Sigmoid colon (tissue), 7 donors: Measurements from ENCODE around the gene TSPAN9. TPM values are rescaled to one million over a fixed set of nuclear protein-coding genes. Genes with fewer than 3 reads are reported as not detected.

Experiments
- DNase-seq: peaks from one replicate; pipeline ENCODE4 v3.0.0-alpha.2; 2019
- H3K27ac ChIP-seq, 4 donors: fragments of 200-600 bp; sonication (generic); one replicate each; pipeline ENCODE4 v1.5.1; 2016 to 2019; ENCODE audit warnings: mild to moderate bottlenecking in 1 of 4
- H3K27me3 ChIP-seq, 3 donors: fragments of 200-600 bp; sonication (generic); one replicate each; pipeline ENCODE4 v1.5.1; 2019; ENCODE audit warnings: mild to moderate bottlenecking in 1 of 3
- H3K36me3 ChIP-seq, 4 donors: fragments of 200-600 bp; sonication (generic); one replicate each; pipeline ENCODE4 v1.5.1; 2016 to 2019
- H3K4me1 ChIP-seq, 4 donors: fragments of 200-600 bp; sonication (generic); one replicate each; pipeline ENCODE4 v1.5.1; 2017 to 2019
- H3K4me3 ChIP-seq, 4 donors: fragments of 200-600 bp; sonication (generic); one replicate each; pipeline ENCODE4 v1.5.1; 2017 to 2019; ENCODE audit warnings: mild to moderate bottlenecking in 2 of 4, moderate library complexity in 1 of 4
- H3K9me3 ChIP-seq, 4 donors: fragments of 200-600 bp in 3 of 4; sonication (generic) in 3 of 4; one replicate each; pipeline versions ENCODE4 v1.5.1 to v1.6.1; 2013 to 2019
- CTCF ChIP-seq, 4 experiments: fragments of 450-650 bp in 3 of 4; fragments of 200-600 bp in 1 of 4; IDR thresholded peaks; one replicate each; pipeline ENCODE4 v1.5.1; 2016 to 2019; ENCODE audit warnings: antibody characterized with exemption in 4 of 4, mild to moderate bottlenecking in 3 of 4, moderate library complexity in 2 of 4
- EP300 ChIP-seq, 4 donors: sonication (generic); formaldehyde crosslinking; IDR thresholded peaks; one replicate each; pipeline ENCODE4 v1.6.1; 2017; ENCODE audit warnings: antibody characterized with exemption in 4 of 4
- POLR2A ChIP-seq, 2 donors: fragments of 450-650 bp; IDR thresholded peaks; one replicate each; pipeline ENCODE4 v1.6.1; 2016; ENCODE audit warnings: antibody characterized with exemption in 2 of 2, mild to moderate bottlenecking in 2 of 2, moderate library complexity in 2 of 2
- POLR2AphosphoS5 ChIP-seq, 4 donors: sonication (generic); formaldehyde crosslinking; IDR thresholded peaks; one replicate each; pipeline ENCODE4 v1.6.1; 2017; ENCODE audit warnings: antibody characterized with exemption in 4 of 4
- WGBS, 2 donors: extraction: QIAGEN DNeasy Blood & Tissue Kit; methylation state at CpG; one replicate each; pipeline ENCODE4 v1.1.7; 2013; 5-methylcytosine and 5-hydroxymethylcytosine counted together
- intact Hi-C: fragments of 100-400 bp; cut with DNase I; formaldehyde crosslinking; loops from one replicate; pipeline ENCODE4 v1.15.1; 2023
- polyA plus RNA-seq, 3 donors: library from polyadenylated mRNA; stranded (reverse); fragments of 200-250 nt; gene quantifications; one replicate each; pipeline ENCODE4 v1.2.3, GENCODE V29; 2013
- total RNA-seq, 4 donors: library from RNA; depleted of rRNA; stranded (reverse); fragments of >200 nt; gene quantifications; one replicate each; pipeline ENCODE4 v1.1.0, GENCODE V29; 2016
- donor health status: healthy with polysubstance abuse.
- donor health status: Bipolar disorder and iron deficiency.
- donor health status: healthy.

Gene TSPAN9
- total and polyA plus RNA-seq, 7 donors: 0.92 to 28.0 (median 18.2) TPM

GRCh38 chr12:3205742-3206519, 128.8 kb downstream of the TSPAN9 start:
- H3K36me3 ChIP-seq: no peaks in the 10 kb centered on the region
- TF ChIP-seq POLR2A (IDR thresholded peaks at IDR 0.05): no peak
- TF ChIP-seq CTCF (IDR thresholded peaks at IDR 0.05): no peak
- TF ChIP-seq EP300 (IDR thresholded peaks at IDR 0.05): no peak
- TF ChIP-seq POLR2AphosphoS5 (IDR thresholded peaks at IDR 0.05): no peak
- H3K9me3 ChIP-seq: no peaks in the 10 kb centered on the region
- peaks cover 0 to 24% (median 9%) of the 10 kb centered on the region in 4 donors for H3K4me1 ChIP-seq
- 78 to 85% methylated on average over 13 of the region's 13 CpGs for WGBS, 2 donors
- no peak for DNase-seq
- H3K27me3 ChIP-seq: peaks cover 0 to 16% (median 0%) of the 10 kb centered on the region in 3 donors
- no peak overlapping the region for H3K27ac ChIP-seq
- intact Hi-C loops: no loop called here
- no peak overlapping the region for H3K4me3 ChIP-seq

- H3K27ac ChIP-seq: no peak overlapping the region
- DNase-seq: no peak
- H3K4me3 ChIP-seq: no peak overlapping the region
- H3K36me3 ChIP-seq: no peaks in the 10 kb centered on the region
- peaks cover 0 to 16% (median 0%) of the 10 kb centered on the region in 3 donors for H3K27me3 ChIP-seq
- WGBS, 2 donors: 90 to 92% methylated on average over 5 of the region's 5 CpGs
- no peaks in the 10 kb centered on the region for H3K9me3 ChIP-seq
- peaks cover 0 to 17% (median 4%) of the 10 kb centered on the region in 4 donors for H3K4me1 ChIP-seq
- no peak for TF ChIP-seq POLR2A (IDR thresholded peaks at IDR 0.05)
- TF ChIP-seq POLR2AphosphoS5 (IDR thresholded peaks at IDR 0.05): no peak
- no peak for TF ChIP-seq CTCF (IDR thresholded peaks at IDR 0.05)
- TF ChIP-seq EP300 (IDR thresholded peaks at IDR 0.05): no peak
- intact Hi-C loops: no loop called here
These were observed 129.4 kb downstream of the TSPAN9 start for GRCh38 chr12:3206536-3207072.

GRCh38 chr12:3207175-3207574, 130.0 kb downstream of the TSPAN9 start:
- Histone ChIP-seq H3K9me3 (no peaks in the 10 kb centered on the region), H3K27me3 (peaks cover 0 to 14% (median 0%) of the 10 kb centered on the region in 3 donors), H3K4me1 (peaks cover 0 to 16% (median 2%) of the 10 kb centered on the region in 4 donors), H3K36me3 (no peaks in the 10 kb centered on the region), H3K4me3 (no peak overlapping the region), H3K27ac (no peak overlapping the region)
- DNase-seq: no peak
- TF ChIP-seq POLR2A (IDR thresholded peaks at IDR 0.05): no peak
- no peak for TF ChIP-seq POLR2AphosphoS5 (IDR thresholded peaks at IDR 0.05)
- TF ChIP-seq CTCF (IDR thresholded peaks at IDR 0.05): no peak
- no peak for TF ChIP-seq EP300 (IDR thresholded peaks at IDR 0.05)
- intact Hi-C loops: no loop called here
- WGBS, 2 donors: 83 to 89% methylated on average over 7 of the region's 7 CpGs

DNA sequence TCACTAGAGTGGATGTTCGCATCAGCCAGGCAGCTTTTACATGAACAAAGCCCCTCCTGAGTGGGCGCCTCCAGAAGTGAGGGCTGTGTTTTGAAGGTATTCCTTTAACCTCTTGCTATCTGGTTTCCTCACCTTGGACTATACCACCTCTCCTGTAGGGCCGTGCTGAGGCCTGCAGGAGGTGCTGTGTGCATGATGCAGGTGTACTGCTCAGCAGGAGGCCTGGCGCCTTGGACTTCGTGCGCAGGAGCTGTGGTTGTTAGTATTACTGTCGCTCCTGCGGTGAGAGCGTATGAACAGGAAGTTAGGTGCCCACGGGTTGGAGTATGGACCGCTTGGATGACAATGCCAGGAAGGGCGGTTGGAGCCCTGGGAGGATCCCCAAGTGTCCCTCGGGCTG, 130.7 kb downstream of the TSPAN9 start:
- Histone ChIP-seq H3K27me3 (peaks cover 0 to 8% (median 0%) of the 10 kb centered on the region in 3 donors), H3K4me1 (peaks cover 0 to 13% (median 2%) of the 10 kb centered on the region in 4 donors), H3K4me3 (no peak overlapping the region), H3K27ac (no peak overlapping the region), H3K36me3 (no peaks in the 10 kb centered on the region), H3K9me3 (no peaks in the 10 kb centered on the region)
- 74 to 83% methylated on average over 13 of the region's 13 CpGs for WGBS, 2 donors
- DNase-seq: no peak
- intact Hi-C loops: no loop called here
- no peak for TF ChIP-seq POLR2AphosphoS5 (IDR thresholded peaks at IDR 0.05)

DNA sequence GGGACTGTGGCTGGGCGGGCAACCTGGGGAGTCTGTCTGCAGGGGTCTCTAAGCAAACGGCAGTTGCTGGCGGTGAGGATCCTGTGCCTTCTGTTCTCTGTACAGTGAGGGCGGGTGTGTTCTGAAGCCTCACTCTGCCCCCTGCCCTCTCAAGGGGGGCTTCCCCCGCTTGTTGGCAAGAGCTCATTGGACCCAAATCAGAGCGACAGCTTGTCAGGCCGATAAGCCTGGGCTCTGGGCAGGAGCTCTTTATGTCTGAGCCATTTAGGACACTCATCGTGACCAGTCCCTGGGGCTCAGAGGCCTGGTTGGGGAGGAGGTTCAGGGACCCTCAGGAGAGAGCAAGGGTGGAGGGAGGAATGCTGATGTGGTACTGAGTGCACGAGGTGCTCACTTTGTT, 136.0 kb downstream of the TSPAN9 start:
- 75 to 94% methylated on average over 9 of the region's 9 CpGs for WGBS, 2 donors
- H3K4me3 ChIP-seq: no peak overlapping the region
- H3K9me3 ChIP-seq: no peaks in the 10 kb centered on the region
- DNase-seq: no peak
- peaks cover 0 to 3% (median 2%) of the 10 kb centered on the region in 4 donors for H3K4me1 ChIP-seq
- H3K36me3 ChIP-seq: no peaks in the 10 kb centered on the region
- no peak overlapping the region for H3K27ac ChIP-seq
- intact Hi-C loops: no loop called here
- H3K27me3 ChIP-seq: no peaks in the 10 kb centered on the region
- TF ChIP-seq POLR2A (IDR thresholded peaks at IDR 0.05): no peak
- TF ChIP-seq CTCF (IDR thresholded peaks at IDR 0.05): no peak
- no peak for TF ChIP-seq POLR2AphosphoS5 (IDR thresholded peaks at IDR 0.05)
- TF ChIP-seq EP300 (IDR thresholded peaks at IDR 0.05): no peak
